Trophoblast cell (in vitro differentiated cells and primary cell): ENCODE measurements around the gene NAPG.
"Not testable (repeated sequence)": the region's sequence is repeated elsewhere in the genome, so short reads cannot be mapped to it uniquely, and the experiment has no call there.

Experiments used
- DNase-seq, 2 donors: peaks; one replicate each; pipeline ENCODE4 v3.0.0-alpha.2; 2016
- H2AFZ ChIP-seq: 2 replicates; pipeline ENCODE4 v1.6.1; 2013; ENCODE audit warnings: low read length, moderate library complexity, mild to moderate bottlenecking; ENCODE audit not compliant: insufficient read depth, poor library complexity
- H2AK5ac ChIP-seq: 2 replicates; pipeline ENCODE4 v1.6.1; 2013; ENCODE audit warnings: mild to moderate bottlenecking, low read length
- H2BK120ac ChIP-seq: 2 replicates; pipeline ENCODE4 v1.6.1; 2013; ENCODE audit warnings: low read length, mild to moderate bottlenecking, moderate library complexity; ENCODE audit not compliant: insufficient read depth, poor library complexity
- H2BK12ac ChIP-seq: 2 replicates; pipeline ENCODE4 v1.6.1; 2013; ENCODE audit warnings: mild to moderate bottlenecking, low read length, moderate library complexity
- H2BK5ac ChIP-seq: 2 replicates; pipeline ENCODE4 v1.6.1; 2013; ENCODE audit warnings: low read length, low read depth, moderate library complexity, mild to moderate bottlenecking; ENCODE audit not compliant: poor library complexity
- H3K14ac ChIP-seq: 2 replicates; pipeline ENCODE4 v1.6.1; 2013; ENCODE audit warnings: mild to moderate bottlenecking, low read length
- H3K18ac ChIP-seq: 2 replicates; pipeline ENCODE4 v1.6.1; 2013; ENCODE audit warnings: mild to moderate bottlenecking, low read length
- H3K23ac ChIP-seq: 2 replicates; pipeline ENCODE4 v1.6.1; 2013; ENCODE audit warnings: low read length
- H3K27ac ChIP-seq: 2 replicates; pipeline ENCODE4 v1.5.1; 2013; ENCODE audit warnings: low read depth, mild to moderate bottlenecking, inconsistent platforms, low read length, moderate library complexity
- H3K27me3 ChIP-seq: 2 replicates; pipeline ENCODE4 v1.6.1; 2013; ENCODE audit warnings: inconsistent platforms, mild to moderate bottlenecking, low read length, moderate library complexity; ENCODE audit not compliant: insufficient read depth
- H3K36me3 ChIP-seq, 2 experiments: 1 replicate in 1 of 2; 2 replicates in 1 of 2; pipeline ENCODE4 v1.6.1; 2013; ENCODE audit warnings: low read length in 2 of 2, mild to moderate bottlenecking in 2 of 2, moderate library complexity in 1 of 2; ENCODE audit not compliant: insufficient read depth in 2 of 2, control insufficient read depth in 1 of 2
- H3K4ac ChIP-seq: 2 replicates; pipeline ENCODE4 v1.6.1; 2013; ENCODE audit warnings: low read depth, mild to moderate bottlenecking, low read length, moderate library complexity
- H3K4me1 ChIP-seq, 2 experiments: 1 replicate in 1 of 2; 2 replicates in 1 of 2; pipeline ENCODE4 v1.6.1; 2013; ENCODE audit warnings: low read length in 2 of 2, mild to moderate bottlenecking in 2 of 2, moderate library complexity in 1 of 2; ENCODE audit not compliant: insufficient read depth in 2 of 2, control insufficient read depth in 1 of 2
- H3K4me2 ChIP-seq: 2 replicates; pipeline ENCODE4 v1.6.1; 2013; ENCODE audit warnings: inconsistent platforms, mild to moderate bottlenecking, low read length, moderate library complexity
- H3K4me3 ChIP-seq: 2 replicates; pipeline ENCODE4 v1.5.1; 2013; ENCODE audit warnings: mild to moderate bottlenecking, low read depth, low read length, inconsistent platforms
- H3K79me1 ChIP-seq: one replicate; pipeline ENCODE4 v1.6.1; 2013; ENCODE audit warnings: low read length
- H3K79me2 ChIP-seq: 2 replicates; pipeline ENCODE4 v1.6.1; 2013; ENCODE audit warnings: low read length, mild to moderate bottlenecking; ENCODE audit not compliant: control insufficient read depth, insufficient read depth, poor library complexity
- H3K9ac ChIP-seq: 2 replicates; pipeline ENCODE4 v1.6.1; 2013; ENCODE audit warnings: mild to moderate bottlenecking, low read length
- H3K9me3 ChIP-seq: 2 replicates; pipeline ENCODE4 v1.6.1; 2013; ENCODE audit warnings: low read depth, mild to moderate bottlenecking, control low read depth, inconsistent platforms, low read length; ENCODE audit not compliant: insufficient read depth
- H4K12ac ChIP-seq: 2 replicates; pipeline ENCODE4 v1.6.1; 2013; ENCODE audit warnings: low read depth, mild to moderate bottlenecking, low read length, moderate library complexity
- H4K8ac ChIP-seq: 2 replicates; pipeline ENCODE4 v1.6.1; 2013; ENCODE audit warnings: low read depth, mild to moderate bottlenecking, low read length, moderate library complexity
- H4K91ac ChIP-seq: one replicate; pipeline ENCODE4 v1.6.1; 2013; ENCODE audit warnings: low read depth, mild to moderate bottlenecking, low read length, moderate library complexity
- WGBS: extraction: QIAGEN DNeasy Blood & Tissue Kit; methylation state at CpG from one replicate; pipeline ENCODE4 v1.1.7; 2013; ENCODE audit warnings: missing lambda C conversion rate; ENCODE audit not compliant: insufficient read length, insufficient coverage; ENCODE audit errors: extremely low coverage; 5-methylcytosine and 5-hydroxymethylcytosine counted together

Gene NAPG

DNA sequence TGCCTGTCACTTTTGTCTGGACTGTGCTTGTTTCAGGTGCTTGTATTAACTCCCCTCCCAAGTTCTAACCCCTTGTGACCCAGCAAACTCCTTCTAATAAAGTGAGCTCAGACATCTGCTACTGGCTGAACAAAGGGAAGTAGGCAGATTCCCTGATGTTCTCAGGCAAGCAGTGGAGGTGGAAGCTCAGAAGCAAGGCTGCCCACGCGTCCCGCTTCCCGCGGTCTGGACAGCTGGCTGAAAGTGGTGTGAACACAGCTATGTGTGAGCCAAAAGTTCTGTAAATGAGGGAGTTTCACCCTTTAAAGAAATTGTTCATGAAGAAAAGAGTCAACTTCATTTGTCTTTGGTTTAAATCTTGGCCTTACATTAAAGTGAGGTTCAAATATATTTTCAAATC lies 40.0 kb downstream of the NAPG start:
- Histone ChIP-seq H2BK5ac (no peak overlapping the region), H2BK120ac (no peak overlapping the region), H3K14ac (no peak overlapping the region), H3K4me2 (no peak overlapping the region), H3K4me1 (peaks cover 0 to 3% of the 10 kb centered on the region in 2 experiments), H3K79me1 (no peaks in the 10 kb centered on the region), H4K12ac (no peak overlapping the region), H4K91ac (no peak overlapping the region), H3K36me3 (no peaks in the 10 kb centered on the region), H3K79me2 (no peaks in the 10 kb centered on the region), H3K27ac (no peak overlapping the region), H2AFZ (no peak overlapping the region), H3K23ac (no peak overlapping the region), H3K9ac (no peak overlapping the region), H3K9me3 (peaks cover 3% of the 10 kb centered on the region), H3K27me3 (no peaks in the 10 kb centered on the region), H4K8ac (no peak overlapping the region), H3K4me3 (no peak overlapping the region), H2BK12ac (no peak overlapping the region), H2AK5ac (no peak overlapping the region), H3K18ac (no peak overlapping the region), H3K4ac (no peak overlapping the region)
- DNase-seq = no peak
- WGBS = no CpG with 5 or more reads among the region's 5 CpGs

DNA sequence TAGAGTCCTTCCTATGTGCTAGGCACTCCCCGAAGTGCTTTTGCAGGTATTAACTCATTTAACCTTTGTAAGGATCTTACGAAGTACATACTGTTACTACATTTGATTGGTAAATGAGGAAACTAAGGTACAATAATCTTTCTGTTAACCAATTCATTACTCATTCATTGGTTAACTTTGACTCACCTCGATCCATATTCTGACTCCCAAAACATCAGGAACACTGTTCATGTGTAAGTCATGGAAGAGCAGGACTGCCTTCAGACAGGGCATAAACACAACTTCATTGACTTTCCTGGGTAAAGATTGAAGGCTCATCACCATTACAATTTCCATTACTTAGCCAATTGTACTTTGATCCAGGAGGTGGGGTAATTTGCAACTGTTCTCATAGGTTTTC lies 40.6 kb downstream of the NAPG start:
- Histone ChIP-seq H3K14ac (no peak overlapping the region), H4K91ac (no peak overlapping the region), H3K18ac (no peak overlapping the region), H4K8ac (no peak overlapping the region), H3K27ac (no peak overlapping the region), H2BK120ac (no peak overlapping the region), H2AFZ (no peak overlapping the region), H4K12ac (no peak overlapping the region), H3K4me1 (peaks cover 0 to 3% of the 10 kb centered on the region in 2 experiments), H3K9me3 (peaks cover 3% of the 10 kb centered on the region), H2BK12ac (no peak overlapping the region), H2AK5ac (no peak overlapping the region), H3K27me3 (no peaks in the 10 kb centered on the region), H3K79me1 (no peaks in the 10 kb centered on the region), H3K36me3 (no peaks in the 10 kb centered on the region), H3K23ac (no peak overlapping the region), H3K79me2 (no peaks in the 10 kb centered on the region), H3K9ac (no peak overlapping the region), H3K4ac (no peak overlapping the region), H3K4me3 (no peak overlapping the region), H2BK5ac (no peak overlapping the region), H3K4me2 (no peak overlapping the region)
- WGBS = no CpG with 5 or more reads among the region's 3 CpGs
- no peak for DNase-seq

DNA sequence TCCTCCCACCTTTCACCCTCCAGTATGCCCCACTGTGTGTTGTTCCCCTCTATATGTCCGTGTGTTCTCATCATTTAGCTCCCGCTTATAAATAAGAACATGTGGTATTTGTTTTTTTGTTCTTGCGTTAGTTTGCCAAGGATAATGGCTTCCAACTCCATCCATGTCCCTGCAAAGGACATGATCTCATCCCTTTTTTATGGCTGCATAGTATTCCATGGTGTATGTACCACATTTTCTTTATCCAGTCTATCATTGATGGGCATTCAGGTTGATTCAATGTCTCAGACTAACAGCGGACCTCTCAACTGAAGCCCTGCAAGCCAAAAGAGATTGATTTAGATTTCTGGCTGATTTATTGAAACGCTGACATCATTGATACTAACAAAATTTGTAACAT lies 44.1 kb downstream of the NAPG start:
- not testable (repeated sequence) for H2BK12ac ChIP-seq, H3K23ac ChIP-seq, H3K14ac ChIP-seq, H2BK120ac ChIP-seq, H3K4me2 ChIP-seq, H3K18ac ChIP-seq, H3K27me3 ChIP-seq, H3K4me3 ChIP-seq, H3K79me1 ChIP-seq, H2BK5ac ChIP-seq, H3K27ac ChIP-seq, H4K91ac ChIP-seq, H2AK5ac ChIP-seq, H3K36me3 ChIP-seq, H4K12ac ChIP-seq, H3K4me1 ChIP-seq, H4K8ac ChIP-seq, DNase-seq, H3K4ac ChIP-seq, H2AFZ ChIP-seq, H3K9ac ChIP-seq, H3K9me3 ChIP-seq, H3K79me2 ChIP-seq
- WGBS = no CpG with 5 or more reads among the region's 5 CpGs

DNA sequence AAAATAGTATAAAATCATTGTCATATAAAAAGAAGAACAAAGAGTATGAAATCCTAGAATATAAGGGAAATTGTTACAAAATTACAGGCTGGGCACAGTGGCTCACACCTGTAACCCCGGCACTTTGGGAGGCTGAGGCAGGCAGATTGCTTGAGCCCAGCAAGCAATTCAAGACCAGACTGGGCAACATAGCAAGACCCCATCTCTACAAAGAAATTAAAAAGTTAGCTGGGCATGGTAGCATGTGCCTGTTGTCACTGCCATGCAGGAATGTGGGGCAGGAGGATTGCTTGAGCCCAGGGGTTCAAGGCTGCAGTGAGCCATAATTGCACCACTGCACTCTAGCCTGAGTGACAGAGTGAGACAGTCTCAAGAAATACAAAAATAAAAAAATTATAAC lies 44.8 kb downstream of the NAPG start:
- Histone ChIP-seq H3K4me2 (no peak overlapping the region), H3K36me3 (no peaks in the 10 kb centered on the region), H2AFZ (no peak overlapping the region), H2AK5ac (no peak overlapping the region), H3K9ac (no peak overlapping the region), H4K91ac (no peak overlapping the region), H3K23ac (no peak overlapping the region), H2BK120ac (no peak overlapping the region), H3K9me3 (peaks cover 3% of the 10 kb centered on the region), H3K27me3 (no peaks in the 10 kb centered on the region), H3K4me3 (no peak overlapping the region), H3K4me1 (no peaks in the 10 kb centered on the region), H3K79me1 (no peaks in the 10 kb centered on the region), H3K18ac (no peak overlapping the region), H2BK5ac (no peak overlapping the region), H4K12ac (no peak overlapping the region), H3K4ac (no peak overlapping the region), H3K79me2 (no peaks in the 10 kb centered on the region), H2BK12ac (no peak overlapping the region), H4K8ac (no peak overlapping the region), H3K14ac (no peak overlapping the region), H3K27ac (no peak overlapping the region)
- no CpG with 5 or more reads among the region's 1 CpG for WGBS
- DNase-seq = no peak
